ENCODE data around the gene POLN. TPM values are rescaled to one million over a fixed set of nuclear protein-coding genes. Genes with fewer than 3 reads are reported as not detected.

Gene POLN
- total RNA-seq, 1 experiment from 2014 or later = 0.26 TPM

DNA sequence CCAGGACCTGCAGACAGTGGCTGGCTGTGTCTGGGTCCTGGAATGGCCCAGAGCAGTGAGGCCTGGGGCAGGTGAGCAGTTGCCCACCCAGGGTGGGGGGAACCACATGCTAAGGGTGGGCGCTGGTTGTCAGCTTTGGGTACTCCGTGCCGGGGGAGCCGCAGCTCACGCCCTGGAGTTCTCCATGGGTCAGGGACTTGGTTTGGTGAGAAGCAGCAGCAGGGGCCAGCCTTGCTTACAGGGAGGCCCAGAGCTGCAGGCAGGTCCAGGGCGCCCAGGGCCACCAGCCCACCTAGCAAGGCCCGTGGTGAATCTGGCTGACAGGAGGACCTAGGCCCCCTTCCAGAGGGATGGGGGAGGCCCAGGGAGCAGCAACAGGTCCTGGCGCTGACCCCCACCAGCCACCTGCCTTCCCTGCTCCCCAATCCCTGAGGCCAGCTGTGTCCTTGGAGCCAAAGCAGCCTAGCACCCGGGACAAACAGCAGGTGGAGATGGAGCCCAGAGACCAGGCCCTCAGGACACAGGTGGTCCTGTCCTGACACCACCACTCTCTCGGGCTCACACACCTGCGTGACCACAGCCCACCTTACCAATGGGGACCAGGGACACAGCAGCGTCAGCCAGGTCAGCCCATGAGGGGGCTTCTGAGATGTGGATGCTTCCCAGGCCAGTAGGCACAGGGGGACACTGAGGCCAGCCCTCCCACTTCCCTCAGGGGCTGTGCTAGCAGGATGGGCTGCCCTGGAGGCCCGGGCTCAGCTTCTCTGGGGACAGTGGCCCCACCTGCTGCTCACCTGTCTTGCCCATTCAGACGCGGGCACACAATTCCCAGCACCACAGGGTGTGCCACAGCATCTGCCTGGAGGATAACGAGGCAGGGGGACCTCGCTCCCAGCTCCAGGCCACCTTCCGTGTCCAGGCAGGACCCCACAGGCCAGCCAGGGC lies 16.4 kb upstream of the POLN start:
- no TSS peak for BruUV-seq (replicated peaks)
- H3K27ac ChIP-seq (ENCODE audit: low read length) = no peak overlapping the region
- no peaks in the 10 kb centered on the region for H3F3A ChIP-seq (ENCODE audit: low read length, unreplicated experiment)
- no peaks in the 10 kb centered on the region for H3K9me2 ChIP-seq (replicated peaks; ENCODE audit: low read length)
- TF ChIP-seq EZH2phosphoT487 (IDR thresholded peaks at IDR 0.05; ENCODE audit: borderline replicate concordance, low read length) = no peak
- TF ChIP-seq EZH2 (IDR thresholded peaks at IDR 0.05; ENCODE audit: low read length, unreplicated experiment) = no peak
- TF ChIP-seq, protein P1, sequence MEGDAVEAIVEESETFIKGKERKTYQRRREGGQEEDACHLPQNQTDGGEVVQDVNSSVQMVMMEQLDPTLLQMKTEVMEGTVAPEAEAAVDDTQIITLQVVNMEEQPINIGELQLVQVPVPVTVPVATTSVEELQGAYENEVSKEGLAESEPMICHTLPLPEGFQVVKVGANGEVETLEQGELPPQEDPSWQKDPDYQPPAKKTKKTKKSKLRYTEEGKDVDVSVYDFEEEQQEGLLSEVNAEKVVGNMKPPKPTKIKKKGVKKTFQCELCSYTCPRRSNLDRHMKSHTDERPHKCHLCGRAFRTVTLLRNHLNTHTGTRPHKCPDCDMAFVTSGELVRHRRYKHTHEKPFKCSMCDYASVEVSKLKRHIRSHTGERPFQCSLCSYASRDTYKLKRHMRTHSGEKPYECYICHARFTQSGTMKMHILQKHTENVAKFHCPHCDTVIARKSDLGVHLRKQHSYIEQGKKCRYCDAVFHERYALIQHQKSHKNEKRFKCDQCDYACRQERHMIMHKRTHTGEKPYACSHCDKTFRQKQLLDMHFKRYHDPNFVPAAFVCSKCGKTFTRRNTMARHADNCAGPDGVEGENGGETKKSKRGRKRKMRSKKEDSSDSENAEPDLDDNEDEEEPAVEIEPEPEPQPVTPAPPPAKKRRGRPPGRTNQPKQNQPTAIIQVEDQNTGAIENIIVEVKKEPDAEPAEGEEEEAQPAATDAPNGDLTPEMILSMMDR (conservative IDR thresholded peaks at IDR 0.05; ENCODE audit: low read depth, low read length) = no peak
- H3K4me3 ChIP-seq (ENCODE audit: low read length) = no peak overlapping the region
- no peaks in the 10 kb centered on the region for H3K36me3 ChIP-seq (ENCODE audit: low read depth, low read length)
- peaks cover 10% of the 10 kb centered on the region; the same call in 1 of the 2 replicates for H3K79me2 ChIP-seq (ENCODE audit: low read length)
- no peaks in the 10 kb centered on the region for H3K27me3 ChIP-seq (ENCODE audit: low read length)
- DNase-seq = no peak
- intact Hi-C loops (cut with micrococcal nuclease) = no loop called here
- ChIA-PET CTCF (no interaction called here), POLR2A (ENCODE audit: unreplicated experiment) (no interaction called here)
- H4K20me1 ChIP-seq (ENCODE audit: low read length) = no peaks in the 10 kb centered on the region
- ATAC-seq = no peak
- no peak overlapping the region for H2AFZ ChIP-seq (ENCODE audit: low read length)
- peaks cover 8% of the 10 kb centered on the region; the same call in 1 of the 2 replicates for H3K4me1 ChIP-seq (ENCODE audit: insufficient read depth, low read length)
- H3K9me3 ChIP-seq (ENCODE audit: low read length) = no peaks in the 10 kb centered on the region
- no peak overlapping the region for H3K4me2 ChIP-seq (ENCODE audit: low read length)
- no peak overlapping the region for H3K9ac ChIP-seq (ENCODE audit: low read length)

DNA sequence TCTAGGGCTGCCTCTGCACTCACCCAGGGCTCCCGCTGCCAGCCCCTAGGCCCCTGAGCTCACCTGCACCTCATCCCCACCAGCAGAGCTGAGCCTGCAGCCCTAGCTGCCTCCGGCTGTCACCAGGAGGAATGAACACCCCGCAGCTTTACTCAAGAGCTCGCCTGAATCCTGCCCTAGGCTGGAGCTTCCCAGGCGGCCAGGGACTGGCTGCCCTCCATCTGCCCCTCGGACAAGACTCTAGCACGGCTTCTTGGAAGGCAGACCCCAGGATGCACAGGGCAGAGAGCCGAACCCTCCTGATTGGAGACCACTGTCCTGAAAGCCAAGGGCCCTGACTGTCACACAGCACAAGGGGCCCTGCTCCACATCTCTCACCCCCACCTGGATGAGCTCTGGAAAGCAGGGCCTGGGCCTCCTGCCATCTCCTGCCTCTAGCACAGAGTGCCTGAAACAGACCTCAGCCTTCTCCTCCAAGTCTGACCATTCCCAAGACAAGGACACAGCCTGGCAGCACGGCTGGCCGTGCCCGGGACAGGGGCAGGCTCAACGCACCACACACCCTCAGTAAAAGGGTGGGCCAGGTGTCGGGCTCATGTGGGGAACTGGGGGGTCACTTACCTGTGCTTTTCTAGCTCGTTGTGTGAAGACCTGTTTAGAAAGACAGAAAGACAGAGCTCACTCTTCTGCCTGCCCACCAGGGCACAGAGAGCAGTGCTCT lies 15.6 kb upstream of the POLN start:
- POLR2A ChIA-PET (ENCODE audit: unreplicated experiment) = no interaction called here
- no TSS peak for BruUV-seq (replicated peaks)

More for the DNA sequence above, 15.6 kb upstream of the POLN start:
- Histone ChIP-seq H3K79me2 (ENCODE audit: low read length) (peaks cover 10% of the 10 kb centered on the region; the same call in 1 of the 2 replicates), H3K4me2 (ENCODE audit: low read length) (no peak overlapping the region), H4K20me1 (ENCODE audit: low read length) (no peaks in the 10 kb centered on the region), H3K9ac (ENCODE audit: low read length) (no peak overlapping the region), H3K4me1 (ENCODE audit: insufficient read depth, low read length) (peaks cover 4% of the 10 kb centered on the region; the same call in 1 of the 2 replicates), H3K4me3 (ENCODE audit: low read length) (no peak overlapping the region), H2AFZ (ENCODE audit: low read length) (no peak overlapping the region), H3K27me3 (ENCODE audit: low read length) (no peaks in the 10 kb centered on the region), H3K9me3 (ENCODE audit: low read length) (no peaks in the 10 kb centered on the region), H3F3A (ENCODE audit: low read length, unreplicated experiment) (no peaks in the 10 kb centered on the region), H3K9me2 (replicated peaks; ENCODE audit: low read length) (no peaks in the 10 kb centered on the region), H3K27ac (ENCODE audit: low read length) (no peak overlapping the region), H3K36me3 (ENCODE audit: low read depth, low read length) (no peaks in the 10 kb centered on the region)
- DNase-seq (no peak), ATAC-seq (no peak)
- intact Hi-C loops (cut with micrococcal nuclease) = no loop called here
- CTCF ChIA-PET = no interaction called here
- TF ChIP-seq, protein P1 (conservative IDR thresholded peaks at IDR 0.05; ENCODE audit: low read depth, low read length) = no peak
- TF ChIP-seq EZH2phosphoT487 (IDR thresholded peaks at IDR 0.05; ENCODE audit: borderline replicate concordance, low read length) = no peak
- TF ChIP-seq EZH2 (IDR thresholded peaks at IDR 0.05; ENCODE audit: low read length, unreplicated experiment) = no peak

Data from PC-3 (cell line).